22Rv1 (cell line): Measurements from ENCODE around the gene CGB5.

Source experiments
- H3K27ac ChIP-seq: fragments of 450-650 bp; 2 replicates; pipeline ENCODE4 v1.5.1; 2017
- ZFX ChIP-seq: fragments of 450-650 bp; IDR thresholded peaks from 2 replicates; pipeline ENCODE4 v1.6.1; 2017; ENCODE audit warnings: antibody characterized with exemption, borderline replicate concordance
- TF ChIP-seq, protein P1 (sequence below): fragments of 450-650 bp; IDR thresholded peaks from 2 replicates; pipeline ENCODE4 v1.5.1; 2017; ENCODE audit warnings: mild to moderate bottlenecking

Gene CGB5

GRCh38 chr19:49064768-49065611, 21.3 kb downstream of the CGB5 start, which contains the start of gene NTF4:
NTF4 (minus strand) TSS chr19:49064818; CDS start chr19:49061997, 2,821 bp downstream.
- TF ChIP-seq, protein P1, sequence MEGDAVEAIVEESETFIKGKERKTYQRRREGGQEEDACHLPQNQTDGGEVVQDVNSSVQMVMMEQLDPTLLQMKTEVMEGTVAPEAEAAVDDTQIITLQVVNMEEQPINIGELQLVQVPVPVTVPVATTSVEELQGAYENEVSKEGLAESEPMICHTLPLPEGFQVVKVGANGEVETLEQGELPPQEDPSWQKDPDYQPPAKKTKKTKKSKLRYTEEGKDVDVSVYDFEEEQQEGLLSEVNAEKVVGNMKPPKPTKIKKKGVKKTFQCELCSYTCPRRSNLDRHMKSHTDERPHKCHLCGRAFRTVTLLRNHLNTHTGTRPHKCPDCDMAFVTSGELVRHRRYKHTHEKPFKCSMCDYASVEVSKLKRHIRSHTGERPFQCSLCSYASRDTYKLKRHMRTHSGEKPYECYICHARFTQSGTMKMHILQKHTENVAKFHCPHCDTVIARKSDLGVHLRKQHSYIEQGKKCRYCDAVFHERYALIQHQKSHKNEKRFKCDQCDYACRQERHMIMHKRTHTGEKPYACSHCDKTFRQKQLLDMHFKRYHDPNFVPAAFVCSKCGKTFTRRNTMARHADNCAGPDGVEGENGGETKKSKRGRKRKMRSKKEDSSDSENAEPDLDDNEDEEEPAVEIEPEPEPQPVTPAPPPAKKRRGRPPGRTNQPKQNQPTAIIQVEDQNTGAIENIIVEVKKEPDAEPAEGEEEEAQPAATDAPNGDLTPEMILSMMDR, result peak; percentile 24
- no peak for TF ChIP-seq ZFX
- H3K27ac ChIP-seq, result no peak within 1 kb of the TSS

GRCh38 chr19:49065905-49066512, 22.4 kb downstream of the CGB5 start:
- H3K27ac ChIP-seq, result no peak overlapping the region
- TF ChIP-seq, protein P1, result no peak
- no peak for TF ChIP-seq ZFX

DNA sequence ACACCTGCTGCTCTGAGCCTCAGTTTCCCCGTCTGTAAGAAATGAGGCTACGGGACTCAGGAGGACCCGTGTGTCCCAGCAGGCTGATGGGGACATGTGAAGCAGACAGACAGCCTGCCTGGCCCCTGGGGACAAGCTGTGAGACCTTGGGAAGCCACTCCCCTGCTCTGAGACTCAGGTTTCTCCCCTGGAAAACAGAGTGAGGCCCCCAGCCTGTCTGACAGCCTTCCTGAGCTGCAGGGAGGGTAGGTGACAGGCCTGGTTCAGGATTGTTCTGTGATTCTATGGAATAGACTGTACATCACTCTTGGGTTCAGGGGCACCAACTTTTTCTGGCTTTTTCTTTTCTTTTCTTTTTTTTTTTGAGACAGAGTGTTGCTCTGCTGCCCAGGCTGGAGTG, 23.9 kb downstream of the CGB5 start:
- TF ChIP-seq, protein P1, result no peak
- TF ChIP-seq ZFX, result no peak
- H3K27ac ChIP-seq, result no peak overlapping the region

- no peak overlapping the region for H3K27ac ChIP-seq
- TF ChIP-seq, protein P1, result no peak
- TF ChIP-seq ZFX, result no peak
These were observed 25.4 kb downstream of the CGB5 start for GRCh38 chr19:49069026-49069425.

GRCh38 chr19:49070416-49070815, 26.8 kb downstream of the CGB5 start:
- no peak for TF ChIP-seq ZFX
- TF ChIP-seq, protein P1, result no peak
- no peak overlapping the region for H3K27ac ChIP-seq

DNA sequence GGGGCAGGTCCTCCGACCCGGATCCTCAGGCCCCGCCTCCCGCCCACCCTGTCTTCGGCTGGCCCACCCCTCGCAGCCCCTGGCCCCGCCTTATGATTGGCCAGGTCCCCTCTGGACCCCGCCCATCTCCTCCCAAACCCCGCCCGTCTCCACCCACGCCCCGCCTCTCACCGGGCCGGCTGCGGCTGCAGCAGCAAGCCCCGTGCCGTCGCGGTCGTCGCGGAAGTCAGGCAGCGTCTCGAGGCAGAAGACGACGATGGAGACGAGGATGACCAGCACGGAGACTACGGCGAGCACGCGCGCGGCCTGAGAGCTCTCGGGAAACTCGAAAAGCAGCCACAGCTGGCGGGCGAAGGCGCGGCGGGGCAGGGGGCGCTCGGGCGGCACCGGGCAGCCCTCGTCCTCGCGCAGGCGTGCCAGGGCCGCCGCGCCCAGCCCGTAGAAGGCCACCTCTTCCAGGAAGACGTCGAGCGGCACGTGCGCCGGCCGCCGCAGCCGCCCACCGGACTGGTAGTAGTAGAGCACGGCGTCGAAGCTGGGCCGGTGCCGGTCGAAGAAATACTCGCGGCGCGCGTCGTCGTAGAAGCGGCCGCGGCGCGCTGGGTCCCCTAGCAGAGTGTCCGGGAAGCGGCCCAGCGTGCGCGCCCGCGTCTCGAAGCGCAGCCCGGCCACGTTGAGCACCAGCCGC, 28.4 kb downstream of the CGB5 start:
- TF ChIP-seq, protein P1, result no peak
- TF ChIP-seq ZFX, result no peak
- H3K27ac ChIP-seq, result no peak overlapping the region
